ENCODE data around the gene CAPZA1. TPM values are rescaled to one million over a fixed set of nuclear protein-coding genes. Genes with fewer than 3 reads are reported as not detected.

Gene CAPZA1
- polyA plus RNA-seq, 1 of the 3 experiments (the other 2 are of a cell fraction), result 50.8 TPM

GRCh38 chr1:112694363-112694929, 74.8 kb downstream of the CAPZA1 start:
- TF ChIP-seq NRF1 (IDR thresholded peaks at IDR 0.05; ENCODE audit: low read depth, low read length) (no peak), MXI1 (IDR thresholded peaks at IDR 0.05; ENCODE audit: low read depth, low read length) (no peak), TEAD4 (IDR thresholded peaks at IDR 0.05; ENCODE audit: borderline replicate concordance, insufficient read depth) (no peak)
- no peak overlapping the region for H3K4me3 ChIP-seq (ENCODE audit: low read depth in 2 of 2, low read length in 1 of 2)
- H3K4me1 ChIP-seq (ENCODE audit: control insufficient read depth in 1 of 2, insufficient read depth in 2 of 2, low read depth in 1 of 2, low read length in 1 of 2), result peaks cover 2 to 8% of the 10 kb centered on the region in 2 experiments; a peak in 3 of 4 replicates
- no peak overlapping the region for H3K9ac ChIP-seq
- peaks cover 24 to 53% of the 10 kb centered on the region in 2 experiments for H3K36me3 ChIP-seq (replicated peaks in 1 of 2; ENCODE audit: control insufficient read depth in 1 of 2, insufficient read depth in 2 of 2, low read length in 1 of 2)
- H3K79me2 ChIP-seq (ENCODE audit: insufficient read depth), result no peaks in the 10 kb centered on the region
- ChIA-PET CTCF (interaction anchor here (1.0 kb wide), 1 partner anchor 21 kb away, joined by 3 read pairs; no protein-coding TSS in a partner anchor), POLR2A (no interaction called here)
- no peak overlapping the region for H2AFZ ChIP-seq (ENCODE audit: low read depth)
- H3K27me3 ChIP-seq (ENCODE audit: insufficient read depth), result no peaks in the 10 kb centered on the region
- no peak overlapping the region for H3K27ac ChIP-seq (ENCODE audit: low read depth in 2 of 2, low read length in 1 of 2)
- H3F3A ChIP-seq (replicated peaks; ENCODE audit: insufficient read depth), result peaks cover 7% of the 10 kb centered on the region
- no peak overlapping the region for H3K4me2 ChIP-seq
- 94% methylated on average over 6 of the region's 15 CpGs for WGBS (ENCODE audit: low lambda C conversion rate)
- H3K9me2 ChIP-seq, result no peaks in the 10 kb centered on the region
- H3K9me3 ChIP-seq, result no peaks in the 10 kb centered on the region
- no peak for DNase-seq
- no peaks in the 10 kb centered on the region for H4K20me1 ChIP-seq (ENCODE audit: insufficient read depth)

DNA sequence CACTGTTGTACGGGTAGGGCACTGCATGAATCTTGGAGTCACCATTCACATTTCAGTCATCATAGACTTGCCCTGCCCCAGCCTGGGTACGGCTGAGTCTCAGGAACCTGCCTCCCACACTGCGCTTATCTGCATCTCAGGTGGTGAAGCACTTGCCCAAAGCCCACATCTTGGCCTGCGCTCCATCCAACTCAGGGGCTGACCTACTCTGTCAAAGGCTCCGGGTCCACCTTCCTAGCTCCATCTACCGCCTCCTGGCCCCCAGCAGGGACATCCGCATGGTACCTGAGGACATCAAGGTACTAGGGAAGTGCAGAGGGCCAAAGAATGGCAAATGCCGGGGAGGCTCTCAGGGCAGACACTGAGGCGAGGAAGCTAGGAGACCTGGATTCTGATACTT, 75.6 kb downstream of the CAPZA1 start:
- no peak overlapping the region for H2AFZ ChIP-seq (ENCODE audit: low read depth)
- H3K9ac ChIP-seq, result no peak overlapping the region
- H3K27ac ChIP-seq (ENCODE audit: low read depth in 2 of 2, low read length in 1 of 2), result no peak overlapping the region
- no peak for DNase-seq
- H3K4me3 ChIP-seq (ENCODE audit: low read depth in 2 of 2, low read length in 1 of 2), result no peak overlapping the region
- CTCF ChIA-PET, result interaction anchor here (1.8 kb wide), 1 partner anchor 20 kb away, joined by 6 read pairs; the partner anchor contains the start of gene PPM1J
- H3K9me3 ChIP-seq, result no peaks in the 10 kb centered on the region
- POLR2A ChIA-PET, result no interaction called here
- peaks cover 15% of the 10 kb centered on the region for H3F3A ChIP-seq (replicated peaks; ENCODE audit: insufficient read depth)
- H3K27me3 ChIP-seq (ENCODE audit: insufficient read depth), result no peaks in the 10 kb centered on the region
- H4K20me1 ChIP-seq (ENCODE audit: insufficient read depth), result no peaks in the 10 kb centered on the region; the same call in 1 of the 2 replicates
- peaks cover 10% of the 10 kb centered on the region in 2 experiments; a peak in 3 of 4 replicates for H3K4me1 ChIP-seq (ENCODE audit: control insufficient read depth in 1 of 2, insufficient read depth in 2 of 2, low read depth in 1 of 2, low read length in 1 of 2)
- H3K9me2 ChIP-seq, result no peaks in the 10 kb centered on the region
- H3K4me2 ChIP-seq, result no peak overlapping the region
- H3K79me2 ChIP-seq (ENCODE audit: insufficient read depth), result no peaks in the 10 kb centered on the region
- H3K36me3 ChIP-seq (replicated peaks in 1 of 2; ENCODE audit: control insufficient read depth in 1 of 2, insufficient read depth in 2 of 2, low read length in 1 of 2), result peaks cover 29 to 55% of the 10 kb centered on the region in 2 experiments
- WGBS (ENCODE audit: low lambda C conversion rate), result 97% methylated on average over 9 of the region's 9 CpGs
- TF ChIP-seq USF1 (IDR thresholded peaks at IDR 0.05; ENCODE audit: borderline replicate concordance, low read depth), result no peak
- no peak for TF ChIP-seq TEAD4 (IDR thresholded peaks at IDR 0.05; ENCODE audit: borderline replicate concordance, insufficient read depth)

GRCh38 chr1:112696578-112697314, 77.1 kb downstream of the CAPZA1 start:
- CTCF ChIA-PET, result interaction anchor here (1.3 to 2.5 kb wide), 3 partner anchors 19 to 61 kb away, joined by 3 to 7 read pairs (median 6); partner anchors contain the start of gene PPM1J
- H3K36me3 ChIP-seq (replicated peaks in 1 of 2; ENCODE audit: control insufficient read depth in 1 of 2, insufficient read depth in 2 of 2, low read length in 1 of 2), result peaks cover 20 to 62% of the 10 kb centered on the region in 2 experiments
- H3K27me3 ChIP-seq (ENCODE audit: insufficient read depth), result no peaks in the 10 kb centered on the region
- no peaks in the 10 kb centered on the region for H3K79me2 ChIP-seq (ENCODE audit: insufficient read depth)
- no peak overlapping the region for H3K4me3 ChIP-seq (ENCODE audit: low read depth in 2 of 2, low read length in 1 of 2)
- peaks cover 22 to 25% of the 10 kb centered on the region in 2 experiments; a peak in 3 of 4 replicates for H3K4me1 ChIP-seq (ENCODE audit: control insufficient read depth in 1 of 2, insufficient read depth in 2 of 2, low read depth in 1 of 2, low read length in 1 of 2)
- TF ChIP-seq IRF3 (IDR thresholded peaks at IDR 0.05; ENCODE audit: low read depth, low read length), result no peak
- TF ChIP-seq JUND (IDR thresholded peaks at IDR 0.05), result no peak
- no peak for TF ChIP-seq MAX (IDR thresholded peaks at IDR 0.05; ENCODE audit: low read depth)
- TF ChIP-seq RXRA (IDR thresholded peaks at IDR 0.05; ENCODE audit: borderline replicate concordance, low read depth), result no peak
- TF ChIP-seq FOSL2 (IDR thresholded peaks at IDR 0.05; ENCODE audit: borderline replicate concordance, low read depth), result no peak
- TF ChIP-seq TAF1 (IDR thresholded peaks at IDR 0.05; ENCODE audit: borderline replicate concordance, low read depth, low read length), result no peak
- TF ChIP-seq TEAD4 (IDR thresholded peaks at IDR 0.05; ENCODE audit: borderline replicate concordance, insufficient read depth), result no peak
- no peak for TF ChIP-seq POLR2AphosphoS5 (IDR thresholded peaks at IDR 0.05; ENCODE audit: low read depth, low read length)
- no peaks in the 10 kb centered on the region for H3K9me2 ChIP-seq
- H3K9me3 ChIP-seq, result no peaks in the 10 kb centered on the region
- H3K4me2 ChIP-seq, result no peak overlapping the region
- H3K27ac ChIP-seq (ENCODE audit: low read depth in 2 of 2, low read length in 1 of 2), result no peak overlapping the region
- H2AFZ ChIP-seq (ENCODE audit: low read depth), result no peak overlapping the region
- POLR2A ChIA-PET, result no interaction called here
- H4K20me1 ChIP-seq (ENCODE audit: insufficient read depth), result no peaks in the 10 kb centered on the region; the same call in 1 of the 2 replicates
- H3K9ac ChIP-seq, result no peak overlapping the region
- peaks cover 25% of the 10 kb centered on the region for H3F3A ChIP-seq (replicated peaks; ENCODE audit: insufficient read depth)
- DNase-seq, result no peak
- 94% methylated on average over 7 of the region's 7 CpGs for WGBS (ENCODE audit: low lambda C conversion rate)

Data from SK-N-SH (cell line).